HepG2 (cell line): ENCODE data around the gene UBXN6. TPM values are rescaled to one million over a fixed set of nuclear protein-coding genes. Genes with fewer than 3 reads are reported as not detected.

Experiments
- ATAC-seq: fragments of 200-7000 bp; cut with Tn5 transposase; 3 replicates; pipeline ENCODE4 v1.9.1; 2020; ENCODE audit warnings: mild to moderate bottlenecking, moderate library complexity
- BruUV-seq: library from RNA; stranded (reverse); fragments of 400-500 nt; replicated peaks from 2 replicates; lab custom pipeline; 2021; lab: Mats Ljungman, UMichigan
- CTCF ChIA-PET: fragments of 300-600 bp; formaldehyde crosslinking; extraction: SDS; loops from one replicate; lab custom pipeline; 2021; ENCODE audit warnings: low total read pairs, inconsistent platforms, low intra/inter-chr PET ratio; lab: Yijun Ruan, JAX
- POLR2A ChIA-PET: fragments of 350-600 bp; sonication (Branson Sonifier 250); formaldehyde crosslinking; loops from one replicate; lab custom pipeline; 2020; ENCODE audit warnings: antibody characterized with exemption, inconsistent platforms; lab: Yijun Ruan, JAX
- DNase-seq: peaks from one replicate; pipeline ENCODE4 v3.0.0-alpha.2; 2015; ENCODE audit warnings: low spot score
- FAIRE-seq: peaks from 3 replicates; lab custom pipeline; 2011; peaks lifted over from hg19 to GRCh38; lab: Jason Lieb, UNC
- H2AFZ ChIP-seq: one replicate; pipeline ENCODE4 v1.6.1; 2011; ENCODE audit warnings: low read length, inconsistent platforms
- H3K27ac ChIP-seq: fragments of 300-600 bp; 3 replicates; pipeline ENCODE4 v1.8.0; 2011; ENCODE audit warnings: mixed run types, mild to moderate bottlenecking, mixed read lengths, low read length, inconsistent platforms; ENCODE audit not compliant: insufficient read depth; ENCODE audit errors: extremely low read length
- H3K27me3 ChIP-seq, 2 experiments: fragments of 200-600 bp in 1 of 2; 2 replicates in 1 of 2; 3 replicates in 1 of 2; pipeline versions ENCODE4 v1.6.0 to v1.8.0; 2011; ENCODE audit warnings: low read length in 2 of 2, mild to moderate bottlenecking in 2 of 2, moderate library complexity in 2 of 2, inconsistent platforms in 1 of 2; ENCODE audit not compliant: insufficient read depth in 2 of 2, control insufficient read depth in 1 of 2
- H3K36me3 ChIP-seq, 2 experiments: fragments of 200-600 bp in 1 of 2; replicated peaks in 1 of 2; 2 replicates in 1 of 2; 3 replicates in 1 of 2; pipeline versions ENCODE4 v1.5.1 to v1.8.0; 2011; ENCODE audit warnings: low read length in 2 of 2, inconsistent platforms in 1 of 2; ENCODE audit not compliant: insufficient read depth in 2 of 2, control insufficient read depth in 1 of 2
- H3K4me1 ChIP-seq: 2 replicates; pipeline ENCODE4 v1.5.1; 2012; ENCODE audit warnings: low read length, inconsistent platforms; ENCODE audit not compliant: insufficient read depth
- H3K4me2 ChIP-seq: 2 replicates; pipeline ENCODE4 v1.6.0; 2011; ENCODE audit warnings: low read depth, low read length, inconsistent platforms
- H3K4me3 ChIP-seq, 3 experiments: fragments of 200-600 bp in 1 of 3; sonication (generic), shearing (Covaris generic) in 1 of 3; replicated peaks in 1 of 3; 2 replicates each; pipeline ENCODE4 v1.5.1; 2011 to 2016; ENCODE audit warnings: low read length in 3 of 3, inconsistent platforms in 2 of 3, low read depth in 2 of 3, mild to moderate bottlenecking in 2 of 3, control low read depth in 1 of 3, mixed read lengths in 1 of 3; ENCODE audit not compliant: insufficient read depth in 1 of 3
- H3K79me2 ChIP-seq: one replicate; pipeline ENCODE4 v1.6.1; 2011; ENCODE audit warnings: low read length, inconsistent platforms; ENCODE audit not compliant: insufficient read depth
- H3K9ac ChIP-seq: 2 replicates; pipeline ENCODE4 v1.6.0; 2011; ENCODE audit warnings: mild to moderate bottlenecking, low read depth, low read length, inconsistent platforms; ENCODE audit not compliant: insufficient read depth
- H3K9me3 ChIP-seq: 2 replicates; pipeline ENCODE4 v1.5.1; 2012; ENCODE audit warnings: mild to moderate bottlenecking, low read length
- H4K20me1 ChIP-seq: 2 replicates; pipeline ENCODE4 v1.6.0; 2011; ENCODE audit warnings: inconsistent platforms, mild to moderate bottlenecking, low read length, moderate library complexity; ENCODE audit not compliant: insufficient read depth
- GATAD2A ChIP-seq: IDR thresholded peaks from 2 replicates; pipeline ENCODE4 v1.6.1; 2016
- HOMEZ ChIP-seq: IDR thresholded peaks from 2 replicates; pipeline ENCODE4 v1.6.1; 2016; ENCODE audit warnings: low read depth
- MIXL1 ChIP-seq: IDR thresholded peaks from 2 replicates; pipeline ENCODE4 v1.6.1; 2016
- RBFOX2 ChIP-seq: fragments of 200-400 bp; formaldehyde crosslinking; IDR thresholded peaks from 2 replicates; pipeline ENCODE4 v1.6.1; 2017; ENCODE audit warnings: low read depth, mild to moderate bottlenecking, low read length
- SP4 ChIP-seq: sonication (generic); formaldehyde crosslinking; IDR thresholded peaks from 2 replicates; pipeline ENCODE4 v1.8.1; 2023; ENCODE audit warnings: mild to moderate bottlenecking, missing genetic modification reagents
- TBL1XR1 ChIP-seq: fragments of 150-350 bp; IDR thresholded peaks from 2 replicates; pipeline ENCODE4 v1.6.1; 2014; ENCODE audit warnings: borderline replicate concordance, low read length; ENCODE audit not compliant: partially characterized antibody
- TEAD3 ChIP-seq: optimal IDR thresholded peaks from 2 replicates; pipeline ENCODE3; 2016; ENCODE audit warnings: borderline replicate concordance
- THAP11 ChIP-seq: IDR thresholded peaks from 2 replicates; pipeline ENCODE4 v1.6.1; 2016; ENCODE audit warnings: missing biosample characterization, missing genetic modification reagents
- XRCC5 ChIP-seq: fragments of 200-400 bp; formaldehyde crosslinking; optimal IDR thresholded peaks from 2 replicates; pipeline ENCODE3; 2017; ENCODE audit warnings: mild to moderate bottlenecking, low read length
- ZBTB21 ChIP-seq: sonication (generic); formaldehyde crosslinking; IDR thresholded peaks from 2 replicates; pipeline ENCODE4 v1.4.0; 2020; ENCODE audit warnings: missing genetic modification reagents
- ZBTB42 ChIP-seq: sonication (generic); formaldehyde crosslinking; IDR thresholded peaks from 2 replicates; pipeline ENCODE4 v1.5.0; 2020; ENCODE audit warnings: mild to moderate bottlenecking, missing genetic modification reagents
- ZEB1 ChIP-seq: IDR thresholded peaks from 2 replicates; pipeline ENCODE4 v1.6.1; 2012; ENCODE audit warnings: mild to moderate bottlenecking, low read depth, inconsistent platforms; ENCODE audit not compliant: insufficient replicate concordance
- ZNF263 ChIP-seq: sonication (generic); formaldehyde crosslinking; IDR thresholded peaks from 2 replicates; pipeline ENCODE4 v1.4.0; 2020; ENCODE audit warnings: missing genetic modification reagents
- ZNF331 ChIP-seq: sonication (generic); formaldehyde crosslinking; IDR thresholded peaks from 2 replicates; pipeline ENCODE4 v1.4.0; 2020; ENCODE audit warnings: missing genetic modification reagents
- ZNF543 ChIP-seq: sonication (generic); formaldehyde crosslinking; IDR thresholded peaks from 2 replicates; pipeline ENCODE4 v1.4.0; 2020; ENCODE audit warnings: mild to moderate bottlenecking, missing genetic modification reagents
- ZNF569 ChIP-seq: sonication (generic); formaldehyde crosslinking; IDR thresholded peaks from 2 replicates; pipeline ENCODE4 v1.5.0; 2020; ENCODE audit warnings: mild to moderate bottlenecking, missing genetic modification reagents, moderate library complexity, borderline replicate concordance
- WGBS: methylation state at CpG from one replicate; pipeline ENCODE4 v1.1.6; 2017; ENCODE audit warnings: low lambda C conversion rate; 5-methylcytosine and 5-hydroxymethylcytosine counted together
- in situ Hi-C: cut with HindIII; loops from 2 replicates; pipeline ENCODE4 v1.10.0; 2017; ENCODE audit warnings: low pct_unique_long_range_greater_than_20kb; ENCODE audit not compliant: extremely low pct_ligation_motif_present
- intact Hi-C: fragments of 100-400 bp; cut with micrococcal nuclease; formaldehyde crosslinking; loops from one replicate; pipeline ENCODE4 v1.10.0; 2022; ENCODE audit not compliant: unreplicated experiment
- polyA plus RNA-seq, 8 experiments: library from polyadenylated mRNA; depleted of rRNA in 3 of 8; stranded (reverse) in 7 of 8; unstranded in 1 of 8; fragments of >200 nt; fragmentation: Illumina TruSeq in 4 of 8; extraction: Trizol in 4 of 8; gene quantifications; 2 replicates each; pipeline versions ENCODE4 v1.2.1 to v1.2.3, GENCODE V29; 2011 to 2016; ENCODE audit warnings: low read depth in 4 of 8, missing spikeins in 1 of 8, mixed read lengths in 1 of 8; ENCODE audit not compliant: insufficient read depth in 1 of 8
- total RNA-seq, 5 experiments: library from RNA; depleted of rRNA; stranded (reverse); fragments of >200 nt; fragmentation: Illumina TruSeq; extraction: Trizol; gene quantifications; 2 replicates each; pipeline ENCODE4 v1.2.3, GENCODE V29; 2016; ENCODE audit warnings: low read depth in 1 of 5
- TF ChIP-seq, protein P1 (sequence below): sonication (generic); formaldehyde crosslinking; IDR thresholded peaks from 2 replicates; pipeline ENCODE4 v1.8.0; 2022; ENCODE audit warnings: mild to moderate bottlenecking, missing genetic modification reagents, borderline replicate concordance
- TF ChIP-seq, protein P2 (sequence below): sonication (generic); formaldehyde crosslinking; conservative IDR thresholded peaks from 2 replicates; pipeline ENCODE4 v1.4.0; 2020; ENCODE audit warnings: mild to moderate bottlenecking, missing genetic modification reagents, moderate library complexity

The UBXN6 gene
- total and polyA plus RNA-seq, 2 of the 13 experiments (the other 11 are each of a cell fraction or from before 2014, with no cell fraction given) = 34.9 to 35.5 TPM

- H3K27ac ChIP-seq = peak overlapping the region; percentile 56
- no peaks in the 10 kb centered on the region for H3K9me3 ChIP-seq
- ATAC-seq (peak; percentile 25; the same call in 1 of the 3 replicates), FAIRE-seq (peak; percentile 61), DNase-seq (peak; percentile 66)
- ChIA-PET POLR2A (interaction anchor here (0.8 to 1.4 kb wide), 6 partner anchors 9 to 96 kb away, joined by 3 to 8 read pairs (median 4); partner anchors contain the start of genes HDGFL2 and MPND), CTCF (no interaction called here)
- peak overlapping the region; percentile 37 for H3K4me2 ChIP-seq
- H3K27me3 ChIP-seq = no peaks in the 10 kb centered on the region; a peak in 1 of 5 replicates
- BruUV-seq = no TSS peak
- peaks cover 49% of the 10 kb centered on the region for H3K79me2 ChIP-seq
- intact Hi-C loops (no loop called here), in situ Hi-C loops (no loop called here)
- peaks cover 49% of the 10 kb centered on the region for H3K4me1 ChIP-seq
- no peak overlapping the region for H3K9ac ChIP-seq
- WGBS = 36% methylated on average over 7 of the region's 7 CpGs
- H3K36me3 ChIP-seq = peaks cover 5 to 29% of the 10 kb centered on the region in 2 experiments
- H4K20me1 ChIP-seq = no peaks in the 10 kb centered on the region; the same call in 1 of the 2 replicates
- no peak overlapping the region for H2AFZ ChIP-seq
- H3K4me3 ChIP-seq = no peak overlapping the region
- no peak for TF ChIP-seq TBL1XR1
- 0 out of 2 replicates have a peak, but pooled peaks have one; percentile 24 for TF ChIP-seq THAP11 (CRISPR knock-in tag)
- TF ChIP-seq XRCC5 = no peak
- TF ChIP-seq, protein P1, sequence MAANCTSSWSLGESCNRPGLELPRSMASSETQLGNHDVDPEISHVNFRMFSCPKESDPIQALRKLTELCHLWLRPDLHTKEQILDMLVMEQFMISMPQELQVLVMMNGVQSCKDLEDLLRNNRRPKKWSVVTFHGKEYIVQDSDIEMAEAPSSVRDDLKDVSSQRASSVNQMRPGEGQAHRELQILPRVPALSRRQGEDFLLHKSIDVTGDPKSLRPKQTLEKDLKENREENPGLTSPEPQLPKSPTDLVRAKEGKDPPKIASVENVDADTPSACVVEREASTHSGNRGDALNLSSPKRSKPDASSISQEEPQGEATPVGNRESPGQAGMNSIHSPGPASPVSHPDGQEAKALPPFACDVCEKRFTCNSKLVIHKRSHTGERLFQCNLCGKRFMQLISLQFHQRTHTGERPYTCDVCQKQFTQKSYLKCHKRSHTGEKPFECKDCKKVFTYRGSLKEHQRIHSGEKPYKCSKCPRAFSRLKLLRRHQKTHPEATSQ (CRISPR knock-in tag) = no peak
- TF ChIP-seq ZNF569 (CRISPR knock-in tag) = no peak
- TF ChIP-seq ZNF331 = 0 out of 2 replicates have a peak, but pooled peaks have one; percentile 15
- peak; percentile 34; the same call in 1 of the 2 replicates for TF ChIP-seq ZNF263
- no peak for TF ChIP-seq ZBTB21
- TF ChIP-seq ZNF543 (CRISPR knock-in tag) = no peak
- 0 out of 2 replicates have a peak, but pooled peaks have one; percentile 31 for TF ChIP-seq SP4
- no peak for TF ChIP-seq RBFOX2
- TF ChIP-seq, protein P2, sequence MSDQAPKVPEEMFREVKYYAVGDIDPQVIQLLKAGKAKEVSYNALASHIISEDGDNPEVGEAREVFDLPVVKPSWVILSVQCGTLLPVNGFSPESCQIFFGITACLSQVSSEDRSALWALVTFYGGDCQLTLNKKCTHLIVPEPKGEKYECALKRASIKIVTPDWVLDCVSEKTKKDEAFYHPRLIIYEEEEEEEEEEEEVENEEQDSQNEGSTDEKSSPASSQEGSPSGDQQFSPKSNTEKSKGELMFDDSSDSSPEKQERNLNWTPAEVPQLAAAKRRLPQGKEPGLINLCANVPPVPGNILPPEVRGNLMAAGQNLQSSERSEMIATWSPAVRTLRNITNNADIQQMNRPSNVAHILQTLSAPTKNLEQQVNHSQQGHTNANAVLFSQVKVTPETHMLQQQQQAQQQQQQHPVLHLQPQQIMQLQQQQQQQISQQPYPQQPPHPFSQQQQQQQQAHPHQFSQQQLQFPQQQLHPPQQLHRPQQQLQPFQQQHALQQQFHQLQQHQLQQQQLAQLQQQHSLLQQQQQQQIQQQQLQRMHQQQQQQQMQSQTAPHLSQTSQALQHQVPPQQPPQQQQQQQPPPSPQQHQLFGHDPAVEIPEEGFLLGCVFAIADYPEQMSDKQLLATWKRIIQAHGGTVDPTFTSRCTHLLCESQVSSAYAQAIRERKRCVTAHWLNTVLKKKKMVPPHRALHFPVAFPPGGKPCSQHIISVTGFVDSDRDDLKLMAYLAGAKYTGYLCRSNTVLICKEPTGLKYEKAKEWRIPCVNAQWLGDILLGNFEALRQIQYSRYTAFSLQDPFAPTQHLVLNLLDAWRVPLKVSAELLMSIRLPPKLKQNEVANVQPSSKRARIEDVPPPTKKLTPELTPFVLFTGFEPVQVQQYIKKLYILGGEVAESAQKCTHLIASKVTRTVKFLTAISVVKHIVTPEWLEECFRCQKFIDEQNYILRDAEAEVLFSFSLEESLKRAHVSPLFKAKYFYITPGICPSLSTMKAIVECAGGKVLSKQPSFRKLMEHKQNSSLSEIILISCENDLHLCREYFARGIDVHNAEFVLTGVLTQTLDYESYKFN = peak; percentile 49; the same call in 1 of the 2 replicates
- TF ChIP-seq ZEB1 = peak; percentile 67
- TF ChIP-seq ZBTB42 (CRISPR knock-in tag) = no peak
- peak; percentile 26 for TF ChIP-seq TEAD3 (CRISPR knock-in tag)
- 0 out of 2 replicates have a peak, but pooled peaks have one; percentile 55 for TF ChIP-seq MIXL1
- TF ChIP-seq GATAD2A (CRISPR knock-in tag) = 0 out of 2 replicates have a peak, but pooled peaks have one; percentile 23
- TF ChIP-seq HOMEZ = no peak
These were observed 51.0 kb downstream of the UBXN6 start for GRCh38 chr19:4406626-4407025.
